GM13976 (cell line): ENCODE results near the gene NIF3L1.

ENCODE experiments used
- DNase-seq: peaks from one replicate; pipeline ENCODE4 v3.0.0; 2012; ENCODE audit warnings: low spot score
- in situ Hi-C: fragments of 300-500 bp; cut with MboI; formaldehyde crosslinking; loops from one replicate; pipeline ENCODE4 v1.12.0; 2022; ENCODE audit warnings: low sequenced_read_pairs, mixed read lengths, inconsistent platforms; ENCODE audit not compliant: unreplicated experiment
- TF ChIP-seq, protein P1 (sequence below): IDR thresholded peaks from 2 replicates; pipeline ENCODE4 v1.5.1; 2012; ENCODE audit warnings: borderline replicate concordance, mild to moderate bottlenecking; ENCODE audit not compliant: insufficient read depth; ENCODE audit errors: extremely low read depth, missing control alignments, control extremely low read depth

Gene NIF3L1

DNA sequence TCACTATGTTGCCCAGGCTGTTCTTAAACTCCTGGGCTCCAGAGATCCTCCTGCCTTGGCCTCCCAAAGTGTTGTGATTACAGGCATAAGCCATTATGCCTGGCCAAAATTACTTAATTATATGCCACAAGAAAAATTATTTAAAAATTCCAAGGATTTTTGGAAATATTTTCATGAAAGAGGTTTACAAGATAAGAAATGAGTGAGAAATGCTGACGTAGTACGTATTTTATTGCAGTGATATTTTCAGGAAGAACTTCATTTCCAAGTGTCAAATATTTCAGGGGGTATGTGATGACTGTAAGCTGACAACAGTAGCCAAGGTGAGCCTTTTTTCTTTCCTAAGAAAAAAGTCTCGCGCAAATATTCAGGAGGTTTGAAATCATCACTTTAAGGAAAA lies 20.8 kb downstream of the NIF3L1 start:
- TF ChIP-seq, protein P1, sequence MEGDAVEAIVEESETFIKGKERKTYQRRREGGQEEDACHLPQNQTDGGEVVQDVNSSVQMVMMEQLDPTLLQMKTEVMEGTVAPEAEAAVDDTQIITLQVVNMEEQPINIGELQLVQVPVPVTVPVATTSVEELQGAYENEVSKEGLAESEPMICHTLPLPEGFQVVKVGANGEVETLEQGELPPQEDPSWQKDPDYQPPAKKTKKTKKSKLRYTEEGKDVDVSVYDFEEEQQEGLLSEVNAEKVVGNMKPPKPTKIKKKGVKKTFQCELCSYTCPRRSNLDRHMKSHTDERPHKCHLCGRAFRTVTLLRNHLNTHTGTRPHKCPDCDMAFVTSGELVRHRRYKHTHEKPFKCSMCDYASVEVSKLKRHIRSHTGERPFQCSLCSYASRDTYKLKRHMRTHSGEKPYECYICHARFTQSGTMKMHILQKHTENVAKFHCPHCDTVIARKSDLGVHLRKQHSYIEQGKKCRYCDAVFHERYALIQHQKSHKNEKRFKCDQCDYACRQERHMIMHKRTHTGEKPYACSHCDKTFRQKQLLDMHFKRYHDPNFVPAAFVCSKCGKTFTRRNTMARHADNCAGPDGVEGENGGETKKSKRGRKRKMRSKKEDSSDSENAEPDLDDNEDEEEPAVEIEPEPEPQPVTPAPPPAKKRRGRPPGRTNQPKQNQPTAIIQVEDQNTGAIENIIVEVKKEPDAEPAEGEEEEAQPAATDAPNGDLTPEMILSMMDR = no peak
- DNase-seq = no peak
- in situ Hi-C loops = loop anchor here (10.0 kb wide), 2 partner anchors 155 to 275 kb away; partner anchors contain the start of gene CASP10

DNA sequence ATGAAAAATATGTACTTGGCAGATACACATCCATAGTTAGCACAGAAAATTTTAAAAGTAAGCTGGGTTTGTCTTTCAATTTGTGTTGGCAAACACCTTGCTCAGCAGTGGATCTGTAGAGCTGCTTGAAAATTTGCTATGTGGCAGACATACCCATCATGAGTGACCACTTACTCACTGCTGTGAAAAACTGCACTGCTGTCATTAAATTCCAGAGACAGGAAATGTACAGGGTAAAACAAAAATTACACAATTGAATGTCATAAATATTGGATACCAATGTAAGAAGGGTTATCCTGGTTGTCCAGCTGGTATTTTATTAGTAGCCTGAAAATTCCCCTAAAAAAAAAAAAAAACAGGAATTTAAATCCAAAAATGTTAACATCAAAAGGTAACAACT lies 24.5 kb downstream of the NIF3L1 start:
- TF ChIP-seq, protein P1 = no peak
- in situ Hi-C loops = no loop called here

DNA sequence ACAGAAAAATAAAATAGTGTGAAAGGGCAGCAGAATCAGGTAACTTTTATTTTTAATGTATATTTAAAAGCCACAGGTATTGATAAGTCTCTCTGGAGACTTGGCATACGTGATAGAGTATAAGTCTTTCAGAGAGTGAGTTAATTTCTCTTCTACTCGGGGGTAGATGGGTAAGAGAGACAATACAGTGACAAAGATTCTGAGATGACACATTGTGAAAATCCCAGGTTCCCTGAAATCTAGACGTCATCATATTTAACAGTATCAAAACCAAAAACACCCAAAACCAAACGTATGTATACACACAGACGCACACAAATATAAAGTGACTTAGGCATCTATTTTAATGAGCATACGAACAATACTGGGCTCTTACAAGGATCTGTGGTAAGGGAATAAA lies 33.3 kb downstream of the NIF3L1 start:
- in situ Hi-C loops = no loop called here
- TF ChIP-seq, protein P1 = no peak
- DNase-seq = no peak

More for the DNA sequence above, 24.5 kb downstream of the NIF3L1 start:
- DNase-seq = no peak

DNA sequence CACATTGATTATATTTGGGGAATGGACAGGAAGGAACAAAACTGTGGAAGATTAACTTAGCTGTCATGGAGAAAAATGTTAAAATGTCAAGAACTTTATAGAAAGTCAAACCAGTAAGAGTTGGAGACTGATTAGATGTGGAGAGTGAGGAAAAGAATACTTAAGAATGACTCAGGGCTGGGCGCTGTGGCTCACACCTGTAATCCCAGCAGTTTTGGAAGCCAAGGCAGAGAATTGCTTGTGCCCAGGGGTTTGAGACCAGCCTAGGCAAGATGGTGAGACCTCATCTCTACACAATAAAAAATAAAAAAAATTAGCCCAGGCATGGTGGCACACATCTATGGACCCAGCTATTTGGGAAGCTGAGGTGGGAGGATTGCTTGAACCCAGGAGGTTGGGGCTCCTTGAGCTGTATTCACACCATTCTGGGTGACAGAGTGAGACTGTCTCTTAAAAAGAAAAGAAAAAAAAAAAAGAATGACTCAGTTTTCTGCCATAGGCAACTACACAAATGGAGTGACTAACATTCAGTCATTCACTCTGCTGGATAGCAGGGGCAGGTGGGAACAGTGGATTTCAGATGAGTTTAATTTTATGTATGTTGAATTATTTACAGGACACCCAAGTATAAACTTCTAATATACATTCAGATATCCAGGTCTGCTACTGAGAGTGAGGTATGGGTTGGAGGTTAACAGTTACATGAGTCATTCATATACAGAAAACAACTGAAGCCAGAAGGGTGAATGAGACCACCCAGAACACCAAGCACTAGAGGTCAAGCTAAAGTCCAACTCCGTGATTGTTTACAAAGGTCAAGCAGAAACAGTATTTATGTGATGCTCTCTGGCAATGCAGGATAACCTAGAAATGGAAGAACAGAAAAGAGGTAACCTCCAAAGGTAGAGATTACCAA lies 40.4 kb downstream of the NIF3L1 start:
- DNase-seq = no peak
- TF ChIP-seq, protein P1 = no peak
- in situ Hi-C loops = no loop called here

DNA sequence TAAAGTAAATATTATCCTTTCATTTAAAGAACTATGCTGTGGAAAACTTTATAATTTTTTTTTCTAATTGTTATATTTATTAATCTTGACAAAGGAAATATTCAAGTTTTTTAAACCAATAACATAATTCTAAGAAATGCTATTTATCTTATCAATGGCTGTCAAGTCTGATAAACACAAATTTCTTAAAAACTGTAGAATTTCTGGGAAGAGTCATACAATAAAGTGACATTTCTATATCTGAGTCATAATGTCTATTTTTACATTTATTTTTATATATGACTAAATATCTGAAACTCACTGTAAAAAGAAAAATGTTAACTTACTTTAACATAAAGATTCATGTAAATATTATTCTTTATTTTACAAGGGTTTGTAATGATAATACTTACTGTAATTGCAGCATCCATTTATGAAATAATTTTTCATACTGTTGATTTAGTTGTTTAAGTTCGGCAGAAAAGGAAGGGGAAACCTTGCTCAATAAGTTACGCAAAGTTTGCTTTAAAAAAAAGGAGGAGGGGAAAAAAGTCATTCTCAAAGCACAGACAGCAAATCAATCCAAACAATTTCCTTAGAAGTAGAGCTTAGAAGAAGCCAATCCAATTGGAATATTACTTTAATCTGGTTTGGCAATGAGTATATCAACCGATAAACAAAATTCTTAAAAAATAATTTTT lies 41.9 kb downstream of the NIF3L1 start:
- no peak for DNase-seq
- TF ChIP-seq, protein P1 = no peak
- in situ Hi-C loops = no loop called here

DNA sequence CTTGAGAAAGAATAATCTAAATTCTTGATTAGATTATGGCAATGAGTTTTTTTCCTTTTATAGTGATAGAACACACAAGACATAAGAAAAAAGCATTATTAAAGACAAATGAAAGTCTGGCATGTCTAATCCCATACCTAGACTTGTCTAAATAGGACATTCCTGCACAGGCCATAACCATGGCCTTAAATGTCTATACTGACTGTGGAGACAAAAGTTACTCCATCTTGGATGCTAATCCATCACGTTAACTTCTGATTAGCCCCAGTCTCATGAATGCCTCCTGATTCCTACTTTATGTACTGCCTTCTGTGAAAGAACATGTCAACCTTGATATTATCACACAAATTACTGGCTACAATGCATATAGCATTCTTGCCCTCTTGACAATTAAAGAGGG lies 50.7 kb downstream of the NIF3L1 start:
- TF ChIP-seq, protein P1 = no peak
- no peak for DNase-seq
- in situ Hi-C loops = no loop called here
